Activated CD4-positive, alpha-beta T cell treated with anti-CD3 and anti-CD28 coated beads, Interleukin-2, amount 10 ng/mL, durations not matched to agents 24 days and 14 days (primary cell): Measurements from ENCODE around the gene TRRAP. TPM values are rescaled to one million over a fixed set of nuclear protein-coding genes. Genes with fewer than 3 reads are reported as not detected.

Experiments
- DNase-seq: peaks from one replicate; pipeline ENCODE4 v3.0.0; 2022
- H3K27ac Mint-ChIP-seq: one replicate; pipeline ENCODE4 v1.8.0; 2022; ENCODE audit warnings: mild to moderate bottlenecking, mixed read lengths
- H3K27me3 Mint-ChIP-seq: one replicate; pipeline ENCODE4 v1.8.0; 2022; ENCODE audit warnings: mixed read lengths
- H3K36me3 Mint-ChIP-seq: one replicate; pipeline ENCODE4 v1.8.0; 2022; ENCODE audit warnings: low read depth, mild to moderate bottlenecking, mixed read lengths
- H3K4me1 Mint-ChIP-seq: one replicate; pipeline ENCODE4 v1.8.0; 2021; ENCODE audit warnings: mixed read lengths
- H3K4me3 Mint-ChIP-seq: one replicate; pipeline ENCODE4 v1.8.0; 2022; ENCODE audit warnings: mild to moderate bottlenecking, moderate library complexity, mixed read lengths
- H3K9me3 Mint-ChIP-seq: one replicate; pipeline ENCODE4 v1.8.0; 2021; ENCODE audit warnings: mixed read lengths
- intact Hi-C: fragments of 100-400 bp; cut with micrococcal nuclease; formaldehyde crosslinking; loops from one replicate; pipeline ENCODE4 v1.15.1; 2023
- total RNA-seq: library from RNA; stranded (reverse); gene quantifications from 2 replicates; pipeline ENCODE4 v1.2.3, GENCODE V29; 2022

TRRAP gene
- total RNA-seq, 1 donor from 2014 or later: 65.1 TPM

- peaks cover 44% of the 10 kb centered on the region for H3K36me3 Mint-ChIP-seq
- peaks cover 7% of the 10 kb centered on the region for H3K4me1 Mint-ChIP-seq
- H3K4me3 Mint-ChIP-seq: no peak overlapping the region
- no peaks in the 10 kb centered on the region for H3K9me3 Mint-ChIP-seq
- DNase-seq: no peak
- no peak overlapping the region for H3K27ac Mint-ChIP-seq
- no peaks in the 10 kb centered on the region for H3K27me3 Mint-ChIP-seq
- intact Hi-C loops: no loop called here
Observed at GRCh38 chr7:98998821-98999725, 120.7 kb downstream of the TRRAP start.

- intact Hi-C loops: no loop called here
- no peak for DNase-seq
- Mint-ChIP-seq H3K4me1 (peaks cover 7% of the 10 kb centered on the region), H3K27me3 (no peaks in the 10 kb centered on the region), H3K4me3 (no peak overlapping the region), H3K27ac (no peak overlapping the region), H3K36me3 (peaks cover 40% of the 10 kb centered on the region), H3K9me3 (no peaks in the 10 kb centered on the region)
Observed at GRCh38 chr7:99000196-99000903, 122.0 kb downstream of the TRRAP start.

GRCh38 chr7:99000904-99001465 lies 122.7 kb downstream of the TRRAP start:
- no peaks in the 10 kb centered on the region for H3K27me3 Mint-ChIP-seq
- no peak for DNase-seq
- H3K27ac Mint-ChIP-seq: no peak overlapping the region
- H3K9me3 Mint-ChIP-seq: no peaks in the 10 kb centered on the region
- H3K4me3 Mint-ChIP-seq: no peak overlapping the region
- intact Hi-C loops: no loop called here
- H3K36me3 Mint-ChIP-seq: peaks cover 37% of the 10 kb centered on the region
- peaks cover 2% of the 10 kb centered on the region for H3K4me1 Mint-ChIP-seq

- H3K4me1 Mint-ChIP-seq: no peaks in the 10 kb centered on the region
- intact Hi-C loops: no loop called here
- no peaks in the 10 kb centered on the region for H3K9me3 Mint-ChIP-seq
- no peak overlapping the region for H3K27ac Mint-ChIP-seq
- no peak for DNase-seq
- H3K27me3 Mint-ChIP-seq: no peaks in the 10 kb centered on the region
- H3K4me3 Mint-ChIP-seq: no peak overlapping the region
- H3K36me3 Mint-ChIP-seq: peaks cover 38% of the 10 kb centered on the region
Observed at GRCh38 chr7:99001482-99002147, 123.3 kb downstream of the TRRAP start.

- DNase-seq: no peak
- peaks cover 41% of the 10 kb centered on the region for H3K36me3 Mint-ChIP-seq
- H3K4me1 Mint-ChIP-seq: no peaks in the 10 kb centered on the region
- no peak overlapping the region for H3K4me3 Mint-ChIP-seq
- no peaks in the 10 kb centered on the region for H3K27me3 Mint-ChIP-seq
- peak overlapping the region; percentile 18 for H3K27ac Mint-ChIP-seq
- H3K9me3 Mint-ChIP-seq: no peaks in the 10 kb centered on the region
- intact Hi-C loops: no loop called here
Observed at GRCh38 chr7:99002148-99002826, 124.0 kb downstream of the TRRAP start.

GRCh38 chr7:99002827-99003212 lies 124.5 kb downstream of the TRRAP start:
- Mint-ChIP-seq H3K9me3 (no peaks in the 10 kb centered on the region), H3K27ac (no peak overlapping the region), H3K27me3 (no peaks in the 10 kb centered on the region), H3K4me3 (no peak overlapping the region), H3K36me3 (peaks cover 41% of the 10 kb centered on the region), H3K4me1 (no peaks in the 10 kb centered on the region)
- intact Hi-C loops: no loop called here
- DNase-seq: no peak

GRCh38 chr7:99003419-99003818 lies 125.1 kb downstream of the TRRAP start:
- Mint-ChIP-seq H3K27me3 (no peaks in the 10 kb centered on the region), H3K4me1 (no peaks in the 10 kb centered on the region), H3K36me3 (peaks cover 43% of the 10 kb centered on the region), H3K27ac (no peak overlapping the region), H3K9me3 (no peaks in the 10 kb centered on the region), H3K4me3 (no peak overlapping the region)
- no peak for DNase-seq
- intact Hi-C loops: no loop called here

- Mint-ChIP-seq H3K27me3 (no peaks in the 10 kb centered on the region), H3K36me3 (peaks cover 42% of the 10 kb centered on the region), H3K27ac (no peak overlapping the region), H3K9me3 (no peaks in the 10 kb centered on the region), H3K4me1 (no peaks in the 10 kb centered on the region), H3K4me3 (no peak overlapping the region)
- intact Hi-C loops: no loop called here
- no peak for DNase-seq
Observed at GRCh38 chr7:99004216-99004615, 125.9 kb downstream of the TRRAP start.

- Mint-ChIP-seq H3K36me3 (peaks cover 38% of the 10 kb centered on the region), H3K27ac (no peak overlapping the region), H3K27me3 (no peaks in the 10 kb centered on the region), H3K9me3 (no peaks in the 10 kb centered on the region), H3K4me1 (no peaks in the 10 kb centered on the region), H3K4me3 (no peak overlapping the region)
- DNase-seq: no peak
- intact Hi-C loops: no loop called here
Observed at GRCh38 chr7:99004781-99005500, 126.6 kb downstream of the TRRAP start.

GRCh38 chr7:99005776-99006175 lies 127.4 kb downstream of the TRRAP start:
- H3K9me3 Mint-ChIP-seq: no peaks in the 10 kb centered on the region

GRCh38 chr7:99006739-99007424 lies 128.6 kb downstream of the TRRAP start:
- DNase-seq: no peak
- Mint-ChIP-seq H3K36me3 (peaks cover 48% of the 10 kb centered on the region), H3K9me3 (no peaks in the 10 kb centered on the region), H3K4me1 (no peaks in the 10 kb centered on the region), H3K4me3 (no peak overlapping the region), H3K27me3 (no peaks in the 10 kb centered on the region), H3K27ac (no peak overlapping the region)
- intact Hi-C loops: no loop called here

More at GRCh38 chr7:99005776-99006175, 127.4 kb downstream of the TRRAP start:
- no peaks in the 10 kb centered on the region for H3K4me1 Mint-ChIP-seq
- no peak overlapping the region for H3K27ac Mint-ChIP-seq
- no peak for DNase-seq
- intact Hi-C loops: no loop called here
- H3K27me3 Mint-ChIP-seq: no peaks in the 10 kb centered on the region
- H3K4me3 Mint-ChIP-seq: no peak overlapping the region
- peaks cover 45% of the 10 kb centered on the region for H3K36me3 Mint-ChIP-seq

GRCh38 chr7:99008181-99008631 lies 129.9 kb downstream of the TRRAP start:
- intact Hi-C loops: no loop called here
- no peaks in the 10 kb centered on the region for H3K4me1 Mint-ChIP-seq
- H3K4me3 Mint-ChIP-seq: no peak overlapping the region
- no peak overlapping the region for H3K27ac Mint-ChIP-seq
- peaks cover 50% of the 10 kb centered on the region for H3K36me3 Mint-ChIP-seq
- H3K27me3 Mint-ChIP-seq: no peaks in the 10 kb centered on the region
- no peaks in the 10 kb centered on the region for H3K9me3 Mint-ChIP-seq
- no peak for DNase-seq
